Measurements from ENCODE around the gene EIF3D. TPM values are rescaled to one million over a fixed set of nuclear protein-coding genes. Genes with fewer than 3 reads are reported as not detected.

Gene EIF3D
- polyA plus RNA-seq, 1 experiment: 349 TPM

DNA sequence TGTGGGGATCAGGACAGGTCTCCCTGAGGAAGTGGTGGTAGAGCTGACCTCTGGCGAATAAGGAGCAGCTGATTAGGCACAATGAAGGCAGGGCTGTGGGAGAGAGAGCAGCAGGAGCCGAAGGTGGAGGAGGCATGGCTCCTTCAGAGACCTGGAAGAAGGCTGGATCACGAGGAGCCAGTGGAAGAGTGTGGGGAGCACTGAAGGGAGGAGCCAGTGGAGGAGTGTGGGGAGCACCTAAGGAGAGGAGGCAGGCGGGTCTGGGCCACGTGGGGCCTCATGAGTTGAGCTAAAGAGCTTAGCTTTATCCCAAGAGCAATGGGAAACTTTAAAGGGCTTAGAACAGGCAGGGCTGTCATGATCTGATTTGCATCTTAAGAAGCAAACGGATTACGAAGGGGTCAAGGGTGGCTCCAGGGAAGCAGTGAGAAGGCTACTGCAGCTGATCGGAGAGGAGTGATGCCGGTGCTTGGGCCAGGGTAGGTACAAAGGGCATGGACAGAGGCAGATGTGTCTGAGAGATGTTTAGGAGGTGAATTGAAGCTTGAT lies 44.9 kb upstream of the EIF3D start:
- peaks cover 5% of the 10 kb centered on the region for H3K27me3 ChIP-seq (ENCODE audit: control insufficient read depth, insufficient read depth, low read length)
- no peak overlapping the region for H3K27ac ChIP-seq (ENCODE audit: low read depth, low read length)
- H3K4me3 ChIP-seq (ENCODE audit: low read depth, low read length): no peak overlapping the region
- ChIA-PET CTCF (interaction anchor here (0.9 kb wide), 1 partner anchor 282 kb away, joined by 3 read pairs; no protein-coding TSS in a partner anchor), POLR2A (no interaction called here)
- TF ChIP-seq, protein P1, sequence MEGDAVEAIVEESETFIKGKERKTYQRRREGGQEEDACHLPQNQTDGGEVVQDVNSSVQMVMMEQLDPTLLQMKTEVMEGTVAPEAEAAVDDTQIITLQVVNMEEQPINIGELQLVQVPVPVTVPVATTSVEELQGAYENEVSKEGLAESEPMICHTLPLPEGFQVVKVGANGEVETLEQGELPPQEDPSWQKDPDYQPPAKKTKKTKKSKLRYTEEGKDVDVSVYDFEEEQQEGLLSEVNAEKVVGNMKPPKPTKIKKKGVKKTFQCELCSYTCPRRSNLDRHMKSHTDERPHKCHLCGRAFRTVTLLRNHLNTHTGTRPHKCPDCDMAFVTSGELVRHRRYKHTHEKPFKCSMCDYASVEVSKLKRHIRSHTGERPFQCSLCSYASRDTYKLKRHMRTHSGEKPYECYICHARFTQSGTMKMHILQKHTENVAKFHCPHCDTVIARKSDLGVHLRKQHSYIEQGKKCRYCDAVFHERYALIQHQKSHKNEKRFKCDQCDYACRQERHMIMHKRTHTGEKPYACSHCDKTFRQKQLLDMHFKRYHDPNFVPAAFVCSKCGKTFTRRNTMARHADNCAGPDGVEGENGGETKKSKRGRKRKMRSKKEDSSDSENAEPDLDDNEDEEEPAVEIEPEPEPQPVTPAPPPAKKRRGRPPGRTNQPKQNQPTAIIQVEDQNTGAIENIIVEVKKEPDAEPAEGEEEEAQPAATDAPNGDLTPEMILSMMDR (IDR thresholded peaks at IDR 0.05; ENCODE audit: low read depth, low read length): no peak
- H3K9me3 ChIP-seq (ENCODE audit: control insufficient read depth, insufficient read depth, low read length): peaks cover 3% of the 10 kb centered on the region; the same call in 1 of the 2 replicates
- no peak for DNase-seq (ENCODE audit: low read depth, low spot score)

GRCh38 chr22:36571991-36572390 lies 43.0 kb upstream of the EIF3D start:
- H3K4me3 ChIP-seq (ENCODE audit: low read depth, low read length): no peak overlapping the region
- DNase-seq (ENCODE audit: low read depth, low spot score): no peak
- H3K27me3 ChIP-seq (ENCODE audit: control insufficient read depth, insufficient read depth, low read length): peaks cover 6% of the 10 kb centered on the region
- no peaks in the 10 kb centered on the region for H3K9me3 ChIP-seq (ENCODE audit: control insufficient read depth, insufficient read depth, low read length)
- H3K27ac ChIP-seq (ENCODE audit: low read depth, low read length): no peak overlapping the region
- ChIA-PET POLR2A (no interaction called here), CTCF (interaction anchor here (0.7 to 1.5 kb wide), 2 partner anchors 9 to 19 kb away, joined by 3 read pairs; no protein-coding TSS in a partner anchor)
- TF ChIP-seq, protein P1 (IDR thresholded peaks at IDR 0.05; ENCODE audit: low read depth, low read length): no peak

DNA sequence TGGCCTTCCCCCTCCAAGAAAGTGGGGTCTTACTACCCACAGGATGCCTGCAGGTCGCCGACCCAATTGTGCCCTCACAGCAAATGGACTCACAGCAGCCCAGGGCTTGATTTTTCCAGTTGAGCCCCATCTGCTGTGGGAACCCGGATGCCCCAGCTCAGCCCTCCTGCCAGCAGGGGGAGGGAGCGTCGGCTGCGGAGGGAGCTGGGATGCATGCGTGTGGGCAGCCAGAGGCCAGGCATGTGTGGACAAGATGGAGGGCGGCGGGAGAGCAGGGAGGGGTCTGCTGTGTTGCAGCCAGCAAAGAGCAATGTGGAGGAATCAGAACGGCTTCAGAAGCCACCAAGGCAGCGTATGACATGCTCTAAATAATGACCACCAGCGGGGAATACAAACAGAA lies 41.0 kb upstream of the EIF3D start:
- H3K27me3 ChIP-seq (ENCODE audit: control insufficient read depth, insufficient read depth, low read length): peaks cover 19% of the 10 kb centered on the region
- CTCF ChIA-PET: interaction anchor here (0.6 to 2.4 kb wide), 7 partner anchors 10 to 211 kb away, joined by 3 to 9 read pairs (median 4); no protein-coding TSS in a partner anchor
- DNase-seq (ENCODE audit: low read depth, low spot score): no peak
- TF ChIP-seq, protein P1 (IDR thresholded peaks at IDR 0.05; ENCODE audit: low read depth, low read length): peak; percentile 49; the same call in 1 of the 2 replicates
- H3K27ac ChIP-seq (ENCODE audit: low read depth, low read length): no peak overlapping the region
- H3K4me3 ChIP-seq (ENCODE audit: low read depth, low read length): no peak overlapping the region
- POLR2A ChIA-PET: no interaction called here
- no peaks in the 10 kb centered on the region for H3K9me3 ChIP-seq (ENCODE audit: control insufficient read depth, insufficient read depth, low read length)

GRCh38 chr22:36568846-36569245 lies 39.9 kb upstream of the EIF3D start:
- H3K27ac ChIP-seq (ENCODE audit: low read depth, low read length): no peak overlapping the region
- peaks cover 26% of the 10 kb centered on the region for H3K27me3 ChIP-seq (ENCODE audit: control insufficient read depth, insufficient read depth, low read length)
- TF ChIP-seq, protein P1 (IDR thresholded peaks at IDR 0.05; ENCODE audit: low read depth, low read length): no peak
- no peak overlapping the region for H3K4me3 ChIP-seq (ENCODE audit: low read depth, low read length)
- DNase-seq (ENCODE audit: low read depth, low spot score): no peak
- CTCF ChIA-PET: interaction anchor here (1.2 to 2.4 kb wide), 3 partner anchors 13 to 207 kb away, joined by 5 to 9 read pairs (median 5); partner anchors contain the start of gene IFT27
- POLR2A ChIA-PET: no interaction called here
- H3K9me3 ChIP-seq (ENCODE audit: control insufficient read depth, insufficient read depth, low read length): no peaks in the 10 kb centered on the region

DNA sequence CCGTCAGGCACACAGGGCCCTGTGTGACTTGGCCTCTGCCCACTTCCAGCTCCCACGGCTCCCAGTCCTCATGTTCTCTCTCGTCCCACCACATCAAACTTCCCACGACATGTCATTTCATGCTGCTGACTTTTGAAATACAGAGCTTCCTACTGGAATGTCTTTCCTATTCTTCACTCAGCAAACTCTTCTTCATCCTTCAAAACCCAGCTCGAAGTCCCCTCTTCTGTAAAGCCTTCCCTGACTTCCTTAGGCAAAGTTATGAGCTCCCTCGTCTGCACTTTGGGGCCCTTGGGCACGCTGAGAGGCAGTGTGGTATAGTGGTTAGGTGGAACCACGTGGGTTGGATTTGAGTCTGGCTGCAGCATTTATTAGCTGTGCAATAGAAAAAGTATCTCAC lies 37.8 kb upstream of the EIF3D start:
- Histone ChIP-seq H3K4me3 (ENCODE audit: low read depth, low read length) (no peak overlapping the region), H3K27me3 (ENCODE audit: control insufficient read depth, insufficient read depth, low read length) (peaks cover 29% of the 10 kb centered on the region), H3K27ac (ENCODE audit: low read depth, low read length) (no peak overlapping the region), H3K9me3 (ENCODE audit: control insufficient read depth, insufficient read depth, low read length) (no peaks in the 10 kb centered on the region; the same call in 1 of the 2 replicates)
- ChIA-PET CTCF (interaction anchor here (1.7 kb wide), 1 partner anchor 289 kb away, joined by 4 read pairs; no protein-coding TSS in a partner anchor), POLR2A (interaction anchor here (0.5 kb wide), 1 partner anchor 426 kb away, joined by 3 read pairs; no protein-coding TSS in a partner anchor)
- TF ChIP-seq, protein P1 (IDR thresholded peaks at IDR 0.05; ENCODE audit: low read depth, low read length): no peak
- no peak for DNase-seq (ENCODE audit: low read depth, low spot score)
